ENCODE results near the gene TM9SF2. TPM values are rescaled to one million over a fixed set of nuclear protein-coding genes. Genes with fewer than 3 reads are reported as not detected.
A peak's percentile ranks its signal among the peaks of the same experiment; 100 is the strongest.
"Not testable (repeated sequence)": the region's sequence is repeated elsewhere in the genome, so short reads cannot be mapped to it uniquely, and the experiment has no call there.

TM9SF2 gene
- total RNA-seq: 100 to 1,000 TPM in 1 of 2 donors, 10 to 100 TPM in 1; 92.9 to 107 TPM

- Histone ChIP-seq H3K4me1 (ENCODE audit: control insufficient read depth in 1 of 2, low read depth in 2 of 2) (peaks cover 31 to 75% of the 10 kb centered on the region in 2 donors), H3K9me3 (no peaks in the 10 kb centered on the region), H3K27ac (peak within 1 kb of the TSS; percentile 79 to 84), H3K4me3 (peak within 1 kb of the TSS; percentile 94), H3K36me3 (no peaks in the 10 kb centered on the region), H3K27me3 (replicated peaks; ENCODE audit: insufficient read depth) (no peaks in the 10 kb centered on the region)
- no peak for TF ChIP-seq CTCF (IDR thresholded peaks at IDR 0.05)
- ATAC-seq (ENCODE audit: insufficient number of reproducible peaks, low FRiP score, low read depth) (peak; percentile 78), DNase-seq (ENCODE audit: low spot score) (peak; percentile 90)
These were observed at the start of gene TM9SF2 for GRCh38 chr13:99501184-99501847. Gene TM9SF2 (plus strand): TSS chr13:99501472. CDS start chr13:99501607, 135 bp downstream.

GRCh38 chr13:99454518-99455183, 46.6 kb upstream of the TM9SF2 start:
- no peak overlapping the region for H3K27ac ChIP-seq
- no peak overlapping the region for H3K4me3 ChIP-seq
- H3K4me1 ChIP-seq (ENCODE audit: control insufficient read depth in 1 of 2, low read depth in 2 of 2): no peaks in the 10 kb centered on the region
- DNase-seq (ENCODE audit: low spot score): no peak
- TF ChIP-seq CTCF (IDR thresholded peaks at IDR 0.05): no peak
- H3K27me3 ChIP-seq (replicated peaks; ENCODE audit: insufficient read depth): no peaks in the 10 kb centered on the region
- H3K9me3 ChIP-seq: peaks cover 4% of the 10 kb centered on the region
- H3K36me3 ChIP-seq: no peaks in the 10 kb centered on the region
- no peak for ATAC-seq (ENCODE audit: insufficient number of reproducible peaks, low FRiP score, low read depth)

GRCh38 chr13:99459099-99459850, 42.0 kb upstream of the TM9SF2 start:
- no peak overlapping the region for H3K4me3 ChIP-seq
- ATAC-seq (ENCODE audit: insufficient number of reproducible peaks, low FRiP score, low read depth) (no peak), DNase-seq (ENCODE audit: low spot score) (no peak)
- H3K27me3 ChIP-seq (replicated peaks; ENCODE audit: insufficient read depth): no peaks in the 10 kb centered on the region
- H3K9me3 ChIP-seq: peaks cover 4% of the 10 kb centered on the region
- no peak for TF ChIP-seq CTCF (IDR thresholded peaks at IDR 0.05)
- no peaks in the 10 kb centered on the region for H3K4me1 ChIP-seq (ENCODE audit: control insufficient read depth in 1 of 2, low read depth in 2 of 2)
- no peak overlapping the region for H3K27ac ChIP-seq
- no peaks in the 10 kb centered on the region for H3K36me3 ChIP-seq

- not testable (repeated sequence) for DNase-seq (ENCODE audit: low spot score); H3K4me1 ChIP-seq (ENCODE audit: control insufficient read depth in 1 of 2, low read depth in 2 of 2); H3K4me3 ChIP-seq; H3K27me3 ChIP-seq (replicated peaks; ENCODE audit: insufficient read depth); H3K27ac ChIP-seq; H3K36me3 ChIP-seq; ATAC-seq (ENCODE audit: insufficient number of reproducible peaks, low FRiP score, low read depth); H3K9me3 ChIP-seq
These were observed 40.5 kb upstream of the TM9SF2 start for GRCh38 chr13:99460802-99461201.

GRCh38 chr13:99463646-99464397, 37.5 kb upstream of the TM9SF2 start:
- TF ChIP-seq CTCF (IDR thresholded peaks at IDR 0.05): no peak
- DNase-seq (ENCODE audit: low spot score): no peak
- Histone ChIP-seq H3K4me1 (ENCODE audit: control insufficient read depth in 1 of 2, low read depth in 2 of 2) (no peaks in the 10 kb centered on the region), H3K36me3 (no peaks in the 10 kb centered on the region), H3K4me3 (no peak overlapping the region), H3K27me3 (replicated peaks; ENCODE audit: insufficient read depth) (no peaks in the 10 kb centered on the region), H3K9me3 (no peaks in the 10 kb centered on the region), H3K27ac (no peak overlapping the region)
- ATAC-seq (ENCODE audit: insufficient number of reproducible peaks, low FRiP score, low read depth): no peak
